CD4-positive, alpha-beta T cell (primary cell): ENCODE results near the gene GK. TPM values are rescaled to one million over a fixed set of nuclear protein-coding genes. Genes with fewer than 3 reads are reported as not detected.

Source experiments
- ATAC-seq: fragments of 200-7000 bp; cut with Tn5 transposase; one replicate; pipeline ENCODE4 v1.10.0; 2022; ENCODE audit warnings: mild to moderate bottlenecking; ENCODE audit not compliant: poor library complexity
- CTCF ChIA-PET: fragments of 350-600 bp; sonication (Branson Sonifier 250); formaldehyde crosslinking; loops from one replicate; lab custom pipeline; 2021; ENCODE audit warnings: antibody characterized with exemption, inconsistent platforms; lab: Charles Lee
- POLR2A ChIA-PET: fragments of 350-600 bp; sonication (Branson Sonifier 250); formaldehyde crosslinking; loops from one replicate; lab custom pipeline; 2021; ENCODE audit warnings: antibody characterized with exemption, inconsistent platforms; lab: Charles Lee
- DNase-seq, 14 experiments: peaks; one replicate each; pipeline ENCODE4 v3.0.0-alpha.2; 2013 to 2020; ENCODE audit warnings: mixed read lengths in 2 of 14
- H3K27ac ChIP-seq, 2 donors: one replicate each; pipeline versions ENCODE4 v1.5.1 to v1.7.0; 2013; ENCODE audit warnings: low read length in 2 of 2, low read depth in 1 of 2, mild to moderate bottlenecking in 1 of 2
- H3K27me3 ChIP-seq, 2 experiments: 1 replicate in 1 of 2; 2 replicates in 1 of 2; pipeline versions ENCODE4 v1.6.1 to v1.7.0; 2013; ENCODE audit warnings: low read length in 2 of 2, control low read depth in 1 of 2, mild to moderate bottlenecking in 1 of 2, moderate library complexity in 1 of 2; ENCODE audit not compliant: insufficient read depth in 2 of 2, control insufficient read depth in 1 of 2
- H3K36me3 ChIP-seq: one replicate; pipeline ENCODE4 v1.6.1; 2013; ENCODE audit warnings: low read length, control low read depth; ENCODE audit not compliant: insufficient read depth
- H3K4me1 ChIP-seq: one replicate; pipeline ENCODE4 v1.6.1; 2013; ENCODE audit warnings: low read length, control low read depth; ENCODE audit not compliant: insufficient read depth
- H3K4me3 ChIP-seq: one replicate; pipeline ENCODE4 v1.5.1; 2013; ENCODE audit warnings: mild to moderate bottlenecking, low read length, moderate library complexity
- H3K9me3 ChIP-seq, 2 experiments: 1 replicate in 1 of 2; 2 replicates in 1 of 2; pipeline versions ENCODE4 v1.6.1 to v1.7.0; 2013; ENCODE audit warnings: low read length in 2 of 2, mild to moderate bottlenecking in 2 of 2, control low read depth in 1 of 2, moderate library complexity in 1 of 2; ENCODE audit not compliant: control insufficient read depth in 1 of 2, insufficient read depth in 1 of 2
- H3K27ac Mint-ChIP-seq: one replicate; pipeline ENCODE4 v1.8.0; 2020; ENCODE audit warnings: mixed read lengths
- H3K27me3 Mint-ChIP-seq: one replicate; pipeline ENCODE4 v1.8.0; 2021; ENCODE audit warnings: mixed read lengths
- H3K36me3 Mint-ChIP-seq: one replicate; pipeline ENCODE4 v1.8.0; 2021; ENCODE audit warnings: low read depth, mixed read lengths
- H3K4me1 Mint-ChIP-seq: one replicate; pipeline ENCODE4 v1.8.0; 2021; ENCODE audit warnings: low read depth, mixed read lengths
- H3K4me3 Mint-ChIP-seq: one replicate; pipeline ENCODE4 v1.8.0; 2020; ENCODE audit warnings: mild to moderate bottlenecking, mixed read lengths
- H3K9me3 Mint-ChIP-seq: one replicate; pipeline ENCODE4 v1.8.0; 2020; ENCODE audit warnings: mixed read lengths
- CTCF ChIP-seq: fragments of 200-600 bp; IDR thresholded peaks from one replicate; pipeline ENCODE4 v1.8.0; 2022; ENCODE audit warnings: antibody characterized with exemption, mild to moderate bottlenecking
- intact Hi-C, 2 experiments: fragments of 100-400 bp; cut with DNase I in 1 of 2; cut with micrococcal nuclease in 1 of 2; formaldehyde crosslinking; loops; one replicate each; pipeline versions ENCODE4 v1.15.1 to v1.9.0; 2023 to 2025; cut with DNase I, micrococcal nuclease
- total RNA-seq, 174 experiments: library from RNA in 2 of 174; stranded (reverse) in 2 of 174; gene quantifications; one replicate each; pipeline ENCODE4 v1.2.3 and lab custom pipeline; 2021 to 2026

Gene GK
- total RNA-seq, 2 experiments from 2014 or later, result 1.4 to 1.9 TPM

GRCh38 chrX:30661228-30661627, 8.0 kb downstream of the GK start:
- Histone ChIP-seq H3K27ac (no peak overlapping the region), H3K27me3 (no peaks in the 10 kb centered on the region), H3K36me3 (no peaks in the 10 kb centered on the region), H3K4me3 (no peak overlapping the region), H3K9me3 (no peaks in the 10 kb centered on the region), H3K4me1 (no peaks in the 10 kb centered on the region)
- intact Hi-C loops, result no loop called here
- POLR2A ChIA-PET, result no interaction called here
- no peak overlapping the region for H3K4me3 Mint-ChIP-seq
- ATAC-seq (no peak), DNase-seq (no peak)
- no peaks in the 10 kb centered on the region for H3K27me3 Mint-ChIP-seq
- no peak for TF ChIP-seq CTCF
- no peaks in the 10 kb centered on the region for H3K9me3 Mint-ChIP-seq
- CTCF ChIA-PET, result no interaction called here
- H3K36me3 Mint-ChIP-seq, result no peaks in the 10 kb centered on the region
- H3K27ac Mint-ChIP-seq, result no peak overlapping the region
- peaks cover 12% of the 10 kb centered on the region for H3K4me1 Mint-ChIP-seq

- H3K36me3 Mint-ChIP-seq, result peaks cover 5% of the 10 kb centered on the region
- intact Hi-C loops, result no loop called here
- H3K27me3 Mint-ChIP-seq, result no peaks in the 10 kb centered on the region
- ATAC-seq, result no peak
- POLR2A ChIA-PET, result no interaction called here
- H3K9me3 Mint-ChIP-seq, result no peaks in the 10 kb centered on the region
- Histone ChIP-seq H3K9me3 (no peaks in the 10 kb centered on the region), H3K4me1 (no peaks in the 10 kb centered on the region), H3K27ac (no peak overlapping the region), H3K4me3 (no peak overlapping the region), H3K36me3 (no peaks in the 10 kb centered on the region), H3K27me3 (no peaks in the 10 kb centered on the region)
- TF ChIP-seq CTCF, result no peak
- H3K4me1 Mint-ChIP-seq, result peaks cover 4% of the 10 kb centered on the region
- H3K27ac Mint-ChIP-seq, result no peak overlapping the region
- H3K4me3 Mint-ChIP-seq, result no peak overlapping the region
- CTCF ChIA-PET, result no interaction called here
- no peak for DNase-seq
Observed at GRCh38 chrX:30663322-30663721, 10.1 kb downstream of the GK start.

GRCh38 chrX:30665471-30665870, 12.2 kb downstream of the GK start:
- Histone ChIP-seq H3K27me3 (no peaks in the 10 kb centered on the region), H3K36me3 (peaks cover 4% of the 10 kb centered on the region), H3K9me3 (no peaks in the 10 kb centered on the region), H3K4me3 (no peak overlapping the region), H3K27ac (no peak overlapping the region), H3K4me1 (no peaks in the 10 kb centered on the region)
- ChIA-PET POLR2A (no interaction called here), CTCF (no interaction called here)
- Mint-ChIP-seq H3K4me3 (no peak overlapping the region), H3K36me3 (peaks cover 15% of the 10 kb centered on the region), H3K4me1 (no peaks in the 10 kb centered on the region), H3K27ac (no peak overlapping the region), H3K9me3 (no peaks in the 10 kb centered on the region), H3K27me3 (no peaks in the 10 kb centered on the region)
- no peak for DNase-seq
- no peak for TF ChIP-seq CTCF
- intact Hi-C loops, result no loop called here
- ATAC-seq, result no peak
